HUDEP-2 (cell line): ENCODE data around the gene TMEM123.

Source experiments
- DNase-seq, 76 experiments: peaks; one replicate each; lab custom pipeline; 2025; ENCODE audit not compliant: unreplicated experiment in 76 of 76; lab: John Stamatoyannopoulos, UW

Gene TMEM123

GRCh38 chr11:102428696-102429095, 23.9 kb downstream of the TMEM123 start:
- DNase-seq = no peak

GRCh38 chr11:102427068-102427467, 25.5 kb downstream of the TMEM123 start:
- DNase-seq = no peak

GRCh38 chr11:102426570-102426969, 26.0 kb downstream of the TMEM123 start:
- DNase-seq = no peak

GRCh38 chr11:102426000-102426399, 26.6 kb downstream of the TMEM123 start:
- no peak for DNase-seq

DNA sequence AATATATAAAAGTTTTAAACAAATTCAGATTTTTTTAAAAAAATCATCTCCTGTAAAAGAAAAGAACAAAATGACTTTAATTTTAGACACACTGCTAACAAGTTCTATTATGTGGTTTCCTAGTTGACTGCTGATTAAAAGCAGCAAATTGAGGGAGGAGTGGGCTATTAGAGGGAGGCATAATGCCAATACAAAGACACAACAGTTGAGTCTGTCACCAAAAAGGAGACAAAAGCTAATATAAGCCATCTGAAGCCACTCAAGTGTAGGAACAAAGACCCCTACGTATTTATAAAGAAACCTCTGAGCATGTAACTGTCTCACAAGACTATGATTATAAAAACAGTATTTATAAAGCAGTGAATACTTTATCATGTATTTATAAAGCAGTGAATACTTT, 28.6 kb downstream of the TMEM123 start:
- no peak for DNase-seq

GRCh38 chr11:102422817-102423712, 29.5 kb downstream of the TMEM123 start:
- no peak for DNase-seq

DNA sequence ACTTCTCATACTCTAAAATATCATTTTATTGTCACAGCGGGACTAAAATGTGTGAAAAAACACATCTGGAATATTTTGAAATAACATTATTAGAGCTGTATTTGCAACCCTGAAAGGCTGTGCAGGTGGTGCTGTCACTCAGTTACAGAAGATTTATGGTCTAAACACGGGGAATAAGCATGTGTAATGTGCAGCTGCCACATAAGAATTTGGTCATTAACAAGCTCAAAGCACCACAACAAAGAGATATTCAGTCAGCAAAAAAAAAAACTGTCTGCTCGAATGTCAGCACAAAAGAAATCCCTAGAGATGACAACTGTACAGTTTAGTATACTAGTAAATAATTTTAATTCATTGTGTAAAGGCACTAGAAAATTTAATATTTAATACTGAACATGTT, 31.3 kb downstream of the TMEM123 start:
- no peak for DNase-seq

DNA sequence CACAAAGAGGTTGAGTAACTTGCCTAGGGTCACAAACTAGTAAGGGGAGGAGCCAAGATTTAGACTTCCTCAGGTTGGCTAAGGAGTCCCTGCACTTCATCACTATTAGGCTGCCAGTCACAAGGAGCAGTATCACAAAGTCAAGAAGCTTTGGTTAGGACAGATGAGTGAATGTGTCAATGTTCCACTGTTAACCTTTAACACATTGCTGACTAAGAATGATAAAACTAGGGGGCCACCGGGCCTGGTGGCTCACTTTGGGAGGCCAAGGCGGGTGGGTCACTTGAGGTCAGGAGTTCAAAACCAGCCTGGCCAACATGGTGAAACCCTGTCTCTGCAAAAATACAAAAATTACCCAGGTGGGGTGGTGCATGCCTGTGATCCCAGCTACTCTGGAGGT, 32.0 kb downstream of the TMEM123 start:
- DNase-seq = no peak

- DNase-seq = no peak
Measured at GRCh38 chr11:102419181-102419580, 33.4 kb downstream of the TMEM123 start.

DNA sequence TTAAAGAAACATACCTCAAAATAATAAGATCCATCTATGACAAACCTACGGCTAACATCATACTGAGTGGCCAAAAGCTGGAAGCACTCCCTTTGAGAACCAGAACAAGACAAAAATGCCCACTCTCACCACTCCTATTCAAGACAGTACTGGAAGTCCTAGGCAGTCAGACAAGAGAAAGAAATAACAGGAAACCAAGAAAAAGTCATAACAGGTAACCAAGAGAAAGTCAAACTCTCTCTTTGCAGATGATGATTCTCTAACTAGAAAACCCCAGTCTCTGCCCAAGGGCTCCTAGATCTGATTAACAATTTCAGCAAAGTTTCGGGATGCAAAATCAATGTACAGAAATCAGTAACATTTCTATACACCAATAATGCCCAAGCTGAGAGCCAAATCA, 35.6 kb downstream of the TMEM123 start:
- DNase-seq = no peak

- DNase-seq = no peak
Measured at GRCh38 chr11:102415304-102415916, 37.2 kb downstream of the TMEM123 start.

GRCh38 chr11:102414559-102414958, 38.0 kb downstream of the TMEM123 start:
- no peak for DNase-seq

- no peak for DNase-seq
Measured at GRCh38 chr11:102413497-102413896, 39.1 kb downstream of the TMEM123 start.

- DNase-seq = no peak
Measured at GRCh38 chr11:102411142-102411541, 41.4 kb downstream of the TMEM123 start.

DNA sequence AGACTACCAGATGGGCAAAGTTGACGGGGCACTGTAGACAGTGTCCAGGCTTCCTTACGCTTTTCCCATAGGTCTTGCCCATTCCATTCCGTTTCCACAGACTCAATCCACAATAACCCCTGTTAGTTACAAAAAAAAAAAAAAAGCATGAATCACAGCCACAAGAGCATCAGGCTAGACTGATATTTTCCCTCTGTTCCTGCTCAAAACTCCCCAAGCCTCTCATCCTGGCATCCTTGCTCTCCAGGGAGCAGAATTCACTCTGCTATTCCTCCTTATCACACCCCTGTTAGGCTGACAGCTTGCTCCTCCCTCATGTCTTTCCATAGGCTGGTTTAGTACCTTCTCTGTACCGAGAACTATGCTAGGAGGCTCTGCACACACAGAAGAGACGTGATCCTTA, 42.2 kb downstream of the TMEM123 start:
- no peak for DNase-seq

- DNase-seq = no peak
Measured at GRCh38 chr11:102408339-102408738, 44.2 kb downstream of the TMEM123 start.

DNA sequence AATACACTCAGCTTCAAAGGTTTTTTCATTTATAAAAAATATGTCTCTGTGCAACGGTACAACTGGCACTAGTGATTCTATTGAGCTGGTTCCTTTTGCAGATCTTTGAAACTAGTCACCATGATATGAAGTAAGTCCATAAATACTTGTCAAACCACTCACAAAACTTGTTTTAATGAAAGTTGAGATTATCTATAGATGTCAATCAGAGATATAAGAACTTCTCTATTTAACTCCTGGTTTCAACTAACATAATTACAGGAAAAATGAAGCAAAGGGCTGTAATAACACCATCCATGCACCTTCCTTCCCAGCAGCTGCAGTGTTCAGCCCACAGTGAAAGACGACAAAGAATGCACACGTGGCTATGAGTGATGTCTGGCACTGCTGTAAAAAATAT, 44.7 kb downstream of the TMEM123 start:
- no peak for DNase-seq

GRCh38 chr11:102406099-102406498, 46.5 kb downstream of the TMEM123 start:
- no peak for DNase-seq

DNA sequence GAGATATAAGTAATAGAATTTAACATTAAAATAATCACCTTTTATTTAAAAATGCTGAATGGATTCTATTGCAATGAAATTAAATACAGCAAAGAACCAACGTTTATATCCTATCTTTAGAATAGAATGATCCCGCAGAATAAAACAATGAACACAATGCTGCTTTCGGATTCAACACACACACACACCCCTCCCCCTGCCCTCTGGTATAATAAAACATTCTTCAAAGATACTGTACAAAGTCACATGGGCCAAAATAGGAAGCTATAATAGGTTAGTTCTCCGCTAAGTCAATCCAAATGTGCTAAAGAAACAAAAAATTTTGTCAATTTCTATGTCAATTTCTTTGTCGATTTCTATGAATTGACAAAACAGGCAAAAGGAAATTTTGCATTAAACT, 47.1 kb downstream of the TMEM123 start:
- DNase-seq = no peak

GRCh38 chr11:102402548-102402947, 50.0 kb downstream of the TMEM123 start:
- no peak for DNase-seq

- no peak for DNase-seq
Measured at GRCh38 chr11:102401905-102402304, 50.7 kb downstream of the TMEM123 start.

- DNase-seq = no peak
Measured at GRCh38 chr11:102400603-102401002, 52.0 kb downstream of the TMEM123 start.
